HG03103 (cell line): ENCODE data around the gene PI4K2A.

Source experiments
- ATAC-seq: cut with Tn5 transposase; IDR thresholded peaks from one replicate; pipeline ENCODE4 v1.9.1; 2021; ENCODE audit warnings: low read depth; ENCODE audit not compliant: unreplicated experiment

PI4K2A gene

GRCh38 chr10:97701438-97702069 is 61.1 kb downstream of the PI4K2A start:
- ATAC-seq, result peak; percentile 68

GRCh38 chr10:97703398-97704067 is 63.1 kb downstream of the PI4K2A start:
- ATAC-seq, result no peak

GRCh38 chr10:97704341-97704740 is 63.9 kb downstream of the PI4K2A start:
- ATAC-seq, result no peak

- no peak for ATAC-seq
Measured at GRCh38 chr10:97705006-97705670, 64.7 kb downstream of the PI4K2A start.

- ATAC-seq, result no peak
Measured at GRCh38 chr10:97707134-97707861, 66.8 kb downstream of the PI4K2A start.

- no peak for ATAC-seq
Measured at GRCh38 chr10:97708167-97708566, 67.7 kb downstream of the PI4K2A start.

- ATAC-seq, result no peak
Measured at GRCh38 chr10:97708976-97709946, 68.8 kb downstream of the PI4K2A start.

- ATAC-seq, result no peak
Measured at GRCh38 chr10:97711640-97712572, 71.4 kb downstream of the PI4K2A start.

- ATAC-seq, result no peak
Measured at GRCh38 chr10:97713339-97713825, 72.9 kb downstream of the PI4K2A start, which contains the start of gene MARVELD1. TSS of gene MARVELD1 (plus strand) at chr10:97713730. CDS start at chr10:97713877, 147 bp downstream.

- ATAC-seq, result peak; percentile 70
Measured at GRCh38 chr10:97713826-97714400, 73.4 kb downstream of the PI4K2A start.

- ATAC-seq, result peak; percentile 39
Measured at GRCh38 chr10:97714401-97715258, 74.2 kb downstream of the PI4K2A start.

- no peak for ATAC-seq
Measured at GRCh38 chr10:97715259-97715874, 74.9 kb downstream of the PI4K2A start.

- no peak for ATAC-seq
Measured at GRCh38 chr10:97717627-97718026, 77.2 kb downstream of the PI4K2A start.

GRCh38 chr10:97718178-97718577 is 77.7 kb downstream of the PI4K2A start:
- ATAC-seq, result no peak

- ATAC-seq, result no peak
Measured at GRCh38 chr10:97718659-97719142, 78.2 kb downstream of the PI4K2A start.

- ATAC-seq, result no peak
Measured at GRCh38 chr10:97719602-97720001, 79.1 kb downstream of the PI4K2A start.
